Ovary (tissue), 3 donors: ENCODE data around the gene FAM177A1.

Source experiments
- EP300 ChIP-seq: sonication (generic); formaldehyde crosslinking; IDR thresholded peaks from one replicate; pipeline ENCODE4 v1.6.1; 2017; ENCODE audit warnings: antibody characterized with exemption
- POLR2A ChIP-seq: fragments of 450-650 bp; IDR thresholded peaks from one replicate; pipeline ENCODE4 v1.6.1; 2017; ENCODE audit warnings: antibody characterized with exemption, mild to moderate bottlenecking, moderate library complexity
- TF ChIP-seq, protein P1 (sequence below), 3 donors: fragments of 450-650 bp in 2 of 3; fragments of 200-600 bp in 1 of 3; IDR thresholded peaks; one replicate each; pipeline versions ENCODE4 v1.5.1 to v1.8.0; 2016 to 2022; ENCODE audit warnings: antibody characterized with exemption in 3 of 3, mild to moderate bottlenecking in 1 of 3
- donor health status: DM: no; HTN: no; CAD: no.

DNA sequence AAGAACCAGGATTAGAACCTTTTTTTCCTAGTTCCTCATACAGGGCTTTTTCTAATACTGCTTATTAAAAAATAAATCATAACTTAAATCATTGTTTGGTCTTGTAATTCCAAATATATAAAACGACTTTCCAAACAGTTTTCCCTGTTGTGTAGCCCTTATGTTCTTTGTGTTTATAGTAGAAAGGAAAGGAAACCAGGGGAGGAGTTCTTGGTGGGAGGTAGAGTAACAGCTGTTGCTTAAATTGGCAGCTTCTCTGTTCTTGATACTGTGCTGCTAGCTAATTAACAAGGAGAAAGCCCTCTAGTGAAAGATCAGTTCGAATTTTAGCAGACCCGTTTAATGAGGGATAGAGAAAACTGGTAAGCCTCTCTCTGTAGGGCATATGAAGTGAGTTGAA lies 48.3 kb upstream of the FAM177A1 start:
- TF ChIP-seq POLR2A: no peak
- TF ChIP-seq, protein P1, sequence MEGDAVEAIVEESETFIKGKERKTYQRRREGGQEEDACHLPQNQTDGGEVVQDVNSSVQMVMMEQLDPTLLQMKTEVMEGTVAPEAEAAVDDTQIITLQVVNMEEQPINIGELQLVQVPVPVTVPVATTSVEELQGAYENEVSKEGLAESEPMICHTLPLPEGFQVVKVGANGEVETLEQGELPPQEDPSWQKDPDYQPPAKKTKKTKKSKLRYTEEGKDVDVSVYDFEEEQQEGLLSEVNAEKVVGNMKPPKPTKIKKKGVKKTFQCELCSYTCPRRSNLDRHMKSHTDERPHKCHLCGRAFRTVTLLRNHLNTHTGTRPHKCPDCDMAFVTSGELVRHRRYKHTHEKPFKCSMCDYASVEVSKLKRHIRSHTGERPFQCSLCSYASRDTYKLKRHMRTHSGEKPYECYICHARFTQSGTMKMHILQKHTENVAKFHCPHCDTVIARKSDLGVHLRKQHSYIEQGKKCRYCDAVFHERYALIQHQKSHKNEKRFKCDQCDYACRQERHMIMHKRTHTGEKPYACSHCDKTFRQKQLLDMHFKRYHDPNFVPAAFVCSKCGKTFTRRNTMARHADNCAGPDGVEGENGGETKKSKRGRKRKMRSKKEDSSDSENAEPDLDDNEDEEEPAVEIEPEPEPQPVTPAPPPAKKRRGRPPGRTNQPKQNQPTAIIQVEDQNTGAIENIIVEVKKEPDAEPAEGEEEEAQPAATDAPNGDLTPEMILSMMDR (IDR thresholded peaks at IDR 0.05): no peak
- no peak for TF ChIP-seq EP300
